HepG2 (cell line): ENCODE measurements around the gene SPTBN5. TPM values are rescaled to one million over a fixed set of nuclear protein-coding genes. Genes with fewer than 3 reads are reported as not detected.

Experiments used
- CHCHD3 ChIP-seq: sonication (generic); formaldehyde crosslinking; IDR thresholded peaks from 2 replicates; pipeline ENCODE4 v1.8.0; 2022; ENCODE audit warnings: mild to moderate bottlenecking, missing genetic modification reagents, moderate library complexity
- GABPA ChIP-seq, 2 experiments: IDR thresholded peaks; 2 replicates each; pipeline ENCODE4 v1.6.1; 2011 to 2016; ENCODE audit warnings: low read depth in 2 of 2, low read length in 1 of 2, missing biosample characterization in 1 of 2, missing genetic modification characterization in 1 of 2
- HOXA9 ChIP-seq: sonication (generic); formaldehyde crosslinking; IDR thresholded peaks from 2 replicates; pipeline ENCODE4 v1.8.1; 2022; ENCODE audit warnings: missing genetic modification reagents, mild to moderate bottlenecking, moderate library complexity, borderline replicate concordance
- KDM1A ChIP-seq: IDR thresholded peaks from 2 replicates; pipeline ENCODE4 v1.6.1; 2016; ENCODE audit warnings: missing compliant biosample characterization
- KLF11 ChIP-seq: IDR thresholded peaks from 2 replicates; pipeline ENCODE4 v1.6.1; 2016; ENCODE audit warnings: missing compliant biosample characterization
- KLF15 ChIP-seq: sonication (generic); formaldehyde crosslinking; IDR thresholded peaks from 2 replicates; pipeline ENCODE4 v1.8.1; 2023; ENCODE audit warnings: borderline replicate concordance, mild to moderate bottlenecking, inconsistent platforms, missing genetic modification reagents, mixed read lengths
- KMT2A ChIP-seq: sonication (generic); formaldehyde crosslinking; IDR thresholded peaks from 2 replicates; pipeline ENCODE4 v1.4.0; 2020; ENCODE audit warnings: missing genetic modification reagents
- MAF1 ChIP-seq: sonication (generic); formaldehyde crosslinking; IDR thresholded peaks from 2 replicates; pipeline ENCODE4 v1.5.0; 2020; ENCODE audit warnings: missing genetic modification reagents, borderline replicate concordance
- MEIS1 ChIP-seq: sonication (generic); formaldehyde crosslinking; IDR thresholded peaks from 2 replicates; pipeline ENCODE4 v1.9.0; 2021; ENCODE audit warnings: mild to moderate bottlenecking, missing genetic modification reagents, moderate library complexity, borderline replicate concordance
- PCBP1 ChIP-seq: fragments of 200-400 bp; formaldehyde crosslinking; IDR thresholded peaks from 2 replicates; pipeline ENCODE4 v1.6.1; 2017; ENCODE audit warnings: mild to moderate bottlenecking, low read depth, low read length, borderline replicate concordance
- PTBP1 ChIP-seq: fragments of 200-400 bp; formaldehyde crosslinking; IDR thresholded peaks from 2 replicates; pipeline ENCODE4 v1.6.1; 2018; ENCODE audit warnings: low read length, low read depth; ENCODE audit not compliant: poor library complexity, severe bottlenecking
- SP5 ChIP-seq: IDR thresholded peaks from 2 replicates; pipeline ENCODE4 v1.6.1; 2016; ENCODE audit warnings: low read depth, borderline replicate concordance
- TP53 ChIP-seq: sonication (generic); formaldehyde crosslinking; conservative IDR thresholded peaks from 2 replicates; pipeline ENCODE4 v1.4.0; 2020; ENCODE audit warnings: missing genetic modification reagents
- ZNF180 ChIP-seq: sonication (generic); formaldehyde crosslinking; IDR thresholded peaks from 2 replicates; pipeline ENCODE4 v1.4.0; 2020; ENCODE audit warnings: low read depth, missing genetic modification reagents, borderline replicate concordance
- ZNF296 ChIP-seq: sonication (generic); formaldehyde crosslinking; conservative IDR thresholded peaks from 2 replicates; pipeline ENCODE4 v1.5.0; 2020; ENCODE audit warnings: mild to moderate bottlenecking, missing genetic modification reagents
- ZNF589 ChIP-seq: sonication (generic); formaldehyde crosslinking; conservative IDR thresholded peaks from 2 replicates; pipeline ENCODE4 v1.8.0; 2022; ENCODE audit warnings: mild to moderate bottlenecking, moderate library complexity, missing genetic modification reagents
- ZNF678 ChIP-seq: sonication (generic); formaldehyde crosslinking; IDR thresholded peaks from 2 replicates; pipeline ENCODE4 v1.4.0; 2020; ENCODE audit warnings: mild to moderate bottlenecking, missing genetic modification reagents
- ZNF713 ChIP-seq: sonication (generic); formaldehyde crosslinking; IDR thresholded peaks from 2 replicates; pipeline ENCODE4 v1.4.0; 2020; ENCODE audit warnings: mild to moderate bottlenecking, missing genetic modification reagents
- ZNF850 ChIP-seq: sonication (generic); formaldehyde crosslinking; conservative IDR thresholded peaks from 2 replicates; pipeline ENCODE4 v1.9.0; 2021; ENCODE audit warnings: mild to moderate bottlenecking, missing genetic modification reagents
- ZNF878 ChIP-seq: sonication (generic); formaldehyde crosslinking; IDR thresholded peaks from 2 replicates; pipeline ENCODE4 v1.8.1; 2023; ENCODE audit warnings: mild to moderate bottlenecking, missing genetic modification reagents, moderate library complexity
- polyA plus RNA-seq, 8 experiments: library from polyadenylated mRNA; depleted of rRNA in 3 of 8; stranded (reverse) in 7 of 8; unstranded in 1 of 8; fragments of >200 nt; fragmentation: Illumina TruSeq in 4 of 8; extraction: Trizol in 4 of 8; gene quantifications; 2 replicates each; pipeline versions ENCODE4 v1.2.1 to v1.2.3, GENCODE V29; 2011 to 2016; ENCODE audit warnings: low read depth in 4 of 8, missing spikeins in 1 of 8, mixed read lengths in 1 of 8; ENCODE audit not compliant: insufficient read depth in 1 of 8
- total RNA-seq, 5 experiments: library from RNA; depleted of rRNA; stranded (reverse); fragments of >200 nt; fragmentation: Illumina TruSeq; extraction: Trizol; gene quantifications; 2 replicates each; pipeline ENCODE4 v1.2.3, GENCODE V29; 2016; ENCODE audit warnings: low read depth in 1 of 5
- TF ChIP-seq, protein P1 (sequence below): sonication (generic); formaldehyde crosslinking; IDR thresholded peaks from 2 replicates; pipeline ENCODE4 v1.4.0; 2020; ENCODE audit warnings: missing genetic modification reagents, borderline replicate concordance
- TF ChIP-seq, protein P2 (sequence below): sonication (generic); formaldehyde crosslinking; IDR thresholded peaks from 2 replicates; pipeline ENCODE4 v1.5.0; 2020; ENCODE audit warnings: missing genetic modification reagents
- TF ChIP-seq, protein P3 (sequence below): IDR thresholded peaks from 2 replicates; pipeline ENCODE4 v1.6.1; 2016; ENCODE audit warnings: low read depth, control low read depth
- TF ChIP-seq, protein P4 (sequence below): sonication (generic); formaldehyde crosslinking; IDR thresholded peaks from 2 replicates; pipeline ENCODE4 v1.4.0; 2020; ENCODE audit warnings: mild to moderate bottlenecking, missing genetic modification reagents

SPTBN5 gene
- total and polyA plus RNA-seq, 2 of the 13 experiments (the other 11 are each of a cell fraction or from before 2014, with no cell fraction given): 0.01 to 0.07 TPM

DNA sequence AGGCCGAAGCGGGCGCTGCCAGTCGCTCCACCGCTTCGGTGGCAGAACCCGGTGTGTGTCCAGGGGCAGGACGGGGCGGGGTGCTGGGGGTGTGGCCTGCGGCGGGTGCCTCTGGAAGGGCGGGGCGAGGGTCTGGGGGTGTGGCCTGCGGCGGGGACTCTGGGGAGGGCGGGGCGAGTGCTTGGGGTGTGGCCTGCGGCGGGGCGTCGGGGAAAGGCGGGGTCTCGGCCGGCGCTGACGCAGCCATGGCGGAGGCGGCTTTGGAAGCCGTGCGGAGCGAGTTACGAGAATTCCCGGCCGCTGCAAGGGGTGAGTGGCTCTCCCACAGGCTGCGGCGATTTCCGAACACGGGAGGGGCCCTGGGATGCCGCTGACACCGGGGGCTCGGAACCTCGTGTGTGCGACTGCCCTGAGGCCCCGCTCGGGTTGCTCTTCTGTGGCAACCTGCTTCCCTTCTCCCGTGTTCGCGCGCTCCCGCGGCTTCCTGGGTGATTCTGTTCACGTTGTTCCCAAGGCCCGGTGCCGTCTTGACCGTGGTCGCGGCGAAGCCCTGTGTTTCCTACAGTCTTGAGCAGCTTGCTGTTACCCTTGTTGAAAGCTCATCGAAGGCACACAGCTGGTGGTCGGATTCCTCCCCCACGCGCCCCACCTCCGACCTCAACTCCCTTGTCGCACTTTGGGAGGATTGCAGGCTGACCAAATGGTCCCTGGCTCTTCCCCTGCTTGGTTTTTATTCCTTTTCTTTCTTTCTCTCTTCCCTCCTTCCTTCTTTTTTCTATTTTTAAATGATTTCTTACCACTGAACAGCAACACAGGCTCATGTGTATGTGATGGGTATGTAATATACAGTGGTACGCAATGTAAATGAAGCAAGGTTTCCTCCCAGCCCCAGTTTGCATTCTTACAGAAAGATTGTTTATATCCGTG is 65.7 kb downstream of the SPTBN5 start, which contains the start of gene JMJD7 (continued):
- TF ChIP-seq, protein P1, sequence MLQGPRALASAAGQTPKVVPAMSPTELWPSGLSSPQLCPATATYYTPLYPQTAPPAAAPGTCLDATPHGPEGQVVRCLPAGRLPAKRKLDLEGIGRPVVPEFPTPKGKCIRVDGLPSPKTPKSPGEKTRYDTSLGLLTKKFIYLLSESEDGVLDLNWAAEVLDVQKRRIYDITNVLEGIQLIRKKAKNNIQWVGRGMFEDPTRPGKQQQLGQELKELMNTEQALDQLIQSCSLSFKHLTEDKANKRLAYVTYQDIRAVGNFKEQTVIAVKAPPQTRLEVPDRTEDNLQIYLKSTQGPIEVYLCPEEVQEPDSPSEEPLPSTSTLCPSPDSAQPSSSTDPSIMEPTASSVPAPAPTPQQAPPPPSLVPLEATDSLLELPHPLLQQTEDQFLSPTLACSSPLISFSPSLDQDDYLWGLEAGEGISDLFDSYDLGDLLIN: no peak
- TF ChIP-seq, protein P2, sequence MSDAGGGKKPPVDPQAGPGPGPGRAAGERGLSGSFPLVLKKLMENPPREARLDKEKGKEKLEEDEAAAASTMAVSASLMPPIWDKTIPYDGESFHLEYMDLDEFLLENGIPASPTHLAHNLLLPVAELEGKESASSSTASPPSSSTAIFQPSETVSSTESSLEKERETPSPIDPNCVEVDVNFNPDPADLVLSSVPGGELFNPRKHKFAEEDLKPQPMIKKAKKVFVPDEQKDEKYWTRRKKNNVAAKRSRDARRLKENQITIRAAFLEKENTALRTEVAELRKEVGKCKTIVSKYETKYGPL: no peak
- 0 out of 2 replicates have a peak, but pooled peaks have one; percentile 52 for TF ChIP-seq ZNF713 (CRISPR knock-in tag)
- no peak for TF ChIP-seq ZNF678
- TF ChIP-seq ZNF589 (CRISPR knock-in tag): no peak
- TF ChIP-seq KMT2A (CRISPR knock-in tag): no peak; the same call in 1 of the 2 replicates
- no peak for TF ChIP-seq CHCHD3 (CRISPR knock-in tag)
- TF ChIP-seq SP5 (CRISPR knock-in tag): no peak
- no peak for TF ChIP-seq HOXA9 (CRISPR knock-in tag)
- TF ChIP-seq ZNF878 (CRISPR knock-in tag): no peak
- TF ChIP-seq MEIS1 (CRISPR knock-in tag): no peak
- TF ChIP-seq PTBP1: no peak
- TF ChIP-seq ZNF850 (CRISPR knock-in tag): no peak
- TF ChIP-seq KLF15: 0 out of 2 replicates have a peak, but pooled peaks have one; percentile 33
- TF ChIP-seq, protein P3, sequence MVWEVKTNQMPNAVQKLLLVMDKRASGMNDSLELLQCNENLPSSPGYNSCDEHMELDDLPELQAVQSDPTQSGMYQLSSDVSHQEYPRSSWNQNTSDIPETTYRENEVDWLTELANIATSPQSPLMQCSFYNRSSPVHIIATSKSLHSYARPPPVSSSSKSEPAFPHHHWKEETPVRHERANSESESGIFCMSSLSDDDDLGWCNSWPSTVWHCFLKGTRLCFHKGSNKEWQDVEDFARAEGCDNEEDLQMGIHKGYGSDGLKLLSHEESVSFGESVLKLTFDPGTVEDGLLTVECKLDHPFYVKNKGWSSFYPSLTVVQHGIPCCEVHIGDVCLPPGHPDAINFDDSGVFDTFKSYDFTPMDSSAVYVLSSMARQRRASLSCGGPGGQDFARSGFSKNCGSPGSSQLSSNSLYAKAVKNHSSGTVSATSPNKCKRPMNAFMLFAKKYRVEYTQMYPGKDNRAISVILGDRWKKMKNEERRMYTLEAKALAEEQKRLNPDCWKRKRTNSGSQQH: no peak
- TF ChIP-seq PCBP1: peak; percentile 53; the same call in 1 of the 2 replicates
- no peak for TF ChIP-seq ZNF180 (CRISPR knock-in tag)
- TF ChIP-seq KDM1A (CRISPR knock-in tag): no peak
- TF ChIP-seq KLF11 (CRISPR knock-in tag): no peak
- no peak for TF ChIP-seq MAF1 (CRISPR knock-in tag)
- TF ChIP-seq ZNF296 (CRISPR knock-in tag): 0 out of 2 replicates have a peak, but pooled peaks have one; percentile 59
- TF ChIP-seq TP53 (CRISPR knock-in tag): no peak
- TF ChIP-seq, protein P4, sequence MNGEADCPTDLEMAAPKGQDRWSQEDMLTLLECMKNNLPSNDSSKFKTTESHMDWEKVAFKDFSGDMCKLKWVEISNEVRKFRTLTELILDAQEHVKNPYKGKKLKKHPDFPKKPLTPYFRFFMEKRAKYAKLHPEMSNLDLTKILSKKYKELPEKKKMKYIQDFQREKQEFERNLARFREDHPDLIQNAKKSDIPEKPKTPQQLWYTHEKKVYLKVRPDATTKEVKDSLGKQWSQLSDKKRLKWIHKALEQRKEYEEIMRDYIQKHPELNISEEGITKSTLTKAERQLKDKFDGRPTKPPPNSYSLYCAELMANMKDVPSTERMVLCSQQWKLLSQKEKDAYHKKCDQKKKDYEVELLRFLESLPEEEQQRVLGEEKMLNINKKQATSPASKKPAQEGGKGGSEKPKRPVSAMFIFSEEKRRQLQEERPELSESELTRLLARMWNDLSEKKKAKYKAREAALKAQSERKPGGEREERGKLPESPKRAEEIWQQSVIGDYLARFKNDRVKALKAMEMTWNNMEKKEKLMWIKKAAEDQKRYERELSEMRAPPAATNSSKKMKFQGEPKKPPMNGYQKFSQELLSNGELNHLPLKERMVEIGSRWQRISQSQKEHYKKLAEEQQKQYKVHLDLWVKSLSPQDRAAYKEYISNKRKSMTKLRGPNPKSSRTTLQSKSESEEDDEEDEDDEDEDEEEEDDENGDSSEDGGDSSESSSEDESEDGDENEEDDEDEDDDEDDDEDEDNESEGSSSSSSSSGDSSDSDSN (CRISPR knock-in tag): peak; percentile 57; the same call in 1 of the 2 replicates
- TF ChIP-seq GABPA (IDR thresholded peaks at IDR 0.05; ENCODE audit: low read depth, low read length): no peak
- TF ChIP-seq GABPA (CRISPR knock-in tag; IDR thresholded peaks at IDR 0.05; ENCODE audit: low read depth): no peak
